H9 (cell line): ENCODE measurements around the gene SHC4. TPM values are rescaled to one million over a fixed set of nuclear protein-coding genes. Genes with fewer than 3 reads are reported as not detected.

Source experiments
- DNase-seq: peaks from one replicate; pipeline ENCODE4 v3.0.0-alpha.2; 2017
- H2AFZ ChIP-seq: one replicate; pipeline ENCODE4 v1.6.1; 2013; ENCODE audit warnings: mild to moderate bottlenecking, low read length, control low read depth, moderate library complexity
- H2AK5ac ChIP-seq: 2 replicates; pipeline ENCODE4 v1.6.1; 2013; ENCODE audit warnings: low read length, control low read depth, mixed read lengths; ENCODE audit not compliant: insufficient read length
- H2BK120ac ChIP-seq: one replicate; pipeline ENCODE4 v1.6.1; 2013; ENCODE audit warnings: low read depth, mild to moderate bottlenecking, low read length, control low read depth, inconsistent platforms; ENCODE audit not compliant: poor library complexity, severe bottlenecking
- H2BK12ac ChIP-seq: 2 replicates; pipeline ENCODE4 v1.6.1; 2013; ENCODE audit warnings: low read length, control low read depth, mixed read lengths, low read depth; ENCODE audit not compliant: insufficient read length
- H2BK15ac ChIP-seq: 2 replicates; pipeline ENCODE4 v1.6.1; 2013; ENCODE audit warnings: low read depth, low read length, control low read depth
- H2BK20ac ChIP-seq: one replicate; pipeline ENCODE4 v1.6.1; 2013; ENCODE audit warnings: low read depth, mild to moderate bottlenecking, low read length, control low read depth, inconsistent platforms; ENCODE audit not compliant: poor library complexity, severe bottlenecking
- H2BK5ac ChIP-seq: 2 replicates; pipeline ENCODE4 v1.6.1; 2013; ENCODE audit warnings: low read length, control low read depth, mixed read lengths; ENCODE audit not compliant: insufficient read length
- H3K14ac ChIP-seq: 2 replicates; pipeline ENCODE4 v1.6.1; 2013; ENCODE audit warnings: low read length, control low read depth; ENCODE audit not compliant: insufficient read depth
- H3K18ac ChIP-seq: 2 replicates; pipeline ENCODE4 v1.6.1; 2013; ENCODE audit warnings: low read depth, mild to moderate bottlenecking, mixed read lengths, low read length, control low read depth; ENCODE audit not compliant: insufficient read length
- H3K23ac ChIP-seq: 2 replicates; pipeline ENCODE4 v1.6.1; 2013; ENCODE audit warnings: low read length, control low read depth, mixed read lengths, low read depth; ENCODE audit not compliant: insufficient read length
- H3K23me2 ChIP-seq: 2 replicates; pipeline ENCODE4 v1.6.1; 2013; ENCODE audit warnings: low read depth, mild to moderate bottlenecking, mixed read lengths, low read length, control low read depth; ENCODE audit not compliant: insufficient read length, poor library complexity, severe bottlenecking
- H3K27ac ChIP-seq: 2 replicates; pipeline ENCODE4 v1.5.1; 2013; ENCODE audit warnings: low read length, control low read depth, mixed read lengths, low read depth; ENCODE audit not compliant: insufficient read length
- H3K27me3 ChIP-seq: 2 replicates; pipeline ENCODE4 v1.6.1; 2013; ENCODE audit warnings: low read length, control low read depth, inconsistent platforms; ENCODE audit not compliant: insufficient read depth
- H3K4ac ChIP-seq: 2 replicates; pipeline ENCODE4 v1.6.1; 2013; ENCODE audit warnings: low read depth, mild to moderate bottlenecking, control low read depth, inconsistent platforms, low read length, moderate library complexity
- H3K4me1 ChIP-seq: 2 replicates; pipeline ENCODE4 v1.6.1; 2013; ENCODE audit warnings: low read length, control low read depth, inconsistent platforms; ENCODE audit not compliant: insufficient read depth
- H3K4me2 ChIP-seq: 2 replicates; pipeline ENCODE4 v1.6.1; 2013; ENCODE audit warnings: low read length, control low read depth, mixed read lengths; ENCODE audit not compliant: insufficient read length, insufficient read depth
- H3K56ac ChIP-seq: 2 replicates; pipeline ENCODE4 v1.6.1; 2013; ENCODE audit warnings: low read depth, mild to moderate bottlenecking, mixed read lengths, low read length, control low read depth; ENCODE audit not compliant: insufficient read length
- H3K79me1 ChIP-seq: 2 replicates; pipeline ENCODE4 v1.6.1; 2013; ENCODE audit warnings: low read depth, mild to moderate bottlenecking, moderate library complexity, low read length, control low read depth, inconsistent platforms; ENCODE audit not compliant: insufficient read depth, poor library complexity, severe bottlenecking
- H3K79me2 ChIP-seq: 2 replicates; pipeline ENCODE4 v1.6.1; 2013; ENCODE audit warnings: low read length, control low read depth, inconsistent platforms; ENCODE audit not compliant: insufficient read depth
- H3K9ac ChIP-seq: 2 replicates; pipeline ENCODE4 v1.6.1; 2013; ENCODE audit warnings: low read length, control low read depth, mixed read lengths; ENCODE audit not compliant: insufficient read length; ENCODE audit errors: extremely low read depth
- H3K9me3 ChIP-seq: one replicate; pipeline ENCODE4 v1.6.1; 2013; ENCODE audit warnings: low read depth, low read length, inconsistent platforms; ENCODE audit not compliant: control insufficient read depth
- H3T11ph ChIP-seq: one replicate; pipeline ENCODE4 v1.6.1; 2013; ENCODE audit warnings: mild to moderate bottlenecking, low read length, control low read depth, inconsistent platforms
- H4K20me1 ChIP-seq: one replicate; pipeline ENCODE4 v1.6.1; 2013; ENCODE audit not compliant: control insufficient read depth, insufficient read length, insufficient read depth
- H4K5ac ChIP-seq: 2 replicates; pipeline ENCODE4 v1.6.1; 2013; ENCODE audit warnings: low read depth, mild to moderate bottlenecking, mixed read lengths, low read length, control low read depth; ENCODE audit not compliant: insufficient read length
- H4K8ac ChIP-seq: replicated peaks from 2 replicates; pipeline ENCODE4 v1.6.1; 2013; ENCODE audit warnings: low read length, control low read depth, mixed read lengths, low read depth; ENCODE audit not compliant: insufficient read length
- H4K91ac ChIP-seq: 2 replicates; pipeline ENCODE4 v1.6.1; 2013; ENCODE audit warnings: low read depth, mild to moderate bottlenecking, moderate library complexity, mixed read lengths, low read length, control low read depth; ENCODE audit not compliant: insufficient read length
- H3K27ac Mint-ChIP-seq, 3 experiments: 2 replicates in 2 of 3; 3 replicates in 1 of 3; pipeline ENCODE4 v1.8.0; 2020 to 2021; ENCODE audit warnings: mixed read lengths in 3 of 3, mild to moderate bottlenecking in 1 of 3, moderate library complexity in 1 of 3
- H3K27me3 Mint-ChIP-seq: 2 replicates; pipeline ENCODE4 v1.8.0; 2021; ENCODE audit warnings: low read depth, mild to moderate bottlenecking, moderate library complexity, mixed read lengths
- H3K36me3 Mint-ChIP-seq, 3 experiments: 2 replicates in 2 of 3; 3 replicates in 1 of 3; pipeline ENCODE4 v1.8.0; 2020 to 2021; ENCODE audit warnings: low read depth in 3 of 3, mixed read lengths in 3 of 3; ENCODE audit not compliant: insufficient read depth in 1 of 3
- H3K4me1 Mint-ChIP-seq, 2 experiments: 2 replicates each; pipeline ENCODE4 v1.8.0; 2020; ENCODE audit warnings: mixed read lengths in 2 of 2
- H3K4me3 Mint-ChIP-seq, 2 experiments: 2 replicates in 1 of 2; 3 replicates in 1 of 2; pipeline ENCODE4 v1.8.0; 2020 to 2021; ENCODE audit warnings: mild to moderate bottlenecking in 2 of 2, mixed read lengths in 2 of 2, moderate library complexity in 1 of 2
- H3K9me3 Mint-ChIP-seq, 2 experiments: 2 replicates in 1 of 2; 3 replicates in 1 of 2; pipeline ENCODE4 v1.8.0; 2020; ENCODE audit warnings: mild to moderate bottlenecking in 2 of 2, mixed read lengths in 2 of 2, moderate library complexity in 1 of 2
- CTCF ChIP-seq: fragments of 200-600 bp; sonication (generic); conservative IDR thresholded peaks from 3 replicates; pipeline ENCODE4 v1.8.0; 2021; ENCODE audit warnings: antibody characterized with exemption, mild to moderate bottlenecking
- WGBS: extraction: QIAGEN DNeasy Blood & Tissue Kit; methylation state at CpG from one replicate; pipeline ENCODE4 v1.1.7; 2013; ENCODE audit warnings: missing lambda C conversion rate, low lambda C conversion rate, mixed read lengths; ENCODE audit not compliant: insufficient read length; ENCODE audit errors: extremely low coverage; 5-methylcytosine and 5-hydroxymethylcytosine counted together
- total RNA-seq: library from RNA; stranded (reverse); gene quantifications from 2 replicates; pipeline ENCODE4 v1.2.1, GENCODE V29; 2021

Gene SHC4
- total RNA-seq, 1 experiment from 2014 or later = 0.26 TPM

DNA sequence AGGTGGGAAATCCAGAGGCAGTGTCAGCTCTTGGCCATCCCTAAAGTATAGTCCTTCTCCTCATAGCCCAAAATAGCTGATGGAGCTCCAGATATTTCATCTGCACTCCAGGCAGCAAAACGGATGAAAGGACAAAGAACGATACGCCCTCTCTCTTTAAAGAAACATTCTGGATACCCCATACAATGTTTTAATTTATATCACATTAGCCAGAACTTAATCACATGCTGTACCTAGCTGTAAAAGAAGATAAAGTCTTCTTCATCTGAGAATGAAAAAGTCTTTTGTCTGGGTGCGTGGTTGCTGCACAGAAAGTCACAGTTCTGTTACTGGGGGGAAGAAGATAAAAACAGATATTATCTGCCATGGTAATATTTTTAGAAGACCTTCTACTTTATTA is 4.3 kb upstream of the SHC4 start:
- no peak overlapping the region for H3T11ph ChIP-seq
- no peak overlapping the region for H2BK5ac ChIP-seq
- H2AFZ ChIP-seq = no peak overlapping the region
- no peak overlapping the region for H2BK120ac ChIP-seq
- no peak overlapping the region for H4K5ac ChIP-seq
- H4K20me1 ChIP-seq = no peaks in the 10 kb centered on the region
- no peak overlapping the region for H2BK12ac ChIP-seq
- H3K79me1 ChIP-seq = no peaks in the 10 kb centered on the region
- no peak overlapping the region for H3K14ac ChIP-seq
- WGBS = no CpG with 5 or more reads among the region's 4 CpGs
- no peaks in the 10 kb centered on the region for H3K79me2 ChIP-seq
- H2BK20ac ChIP-seq = no peak overlapping the region
- H3K4me1 ChIP-seq = no peaks in the 10 kb centered on the region
- no peak for TF ChIP-seq CTCF
- H3K27ac ChIP-seq = no peak overlapping the region
- H3K9ac ChIP-seq = no peak overlapping the region
- H2AK5ac ChIP-seq = no peak overlapping the region
- no peak for DNase-seq
- H3K23me2 ChIP-seq = peaks cover 4% of the 10 kb centered on the region
- H3K9me3 ChIP-seq = no peaks in the 10 kb centered on the region
- H4K91ac ChIP-seq = no peak overlapping the region
- no peaks in the 10 kb centered on the region for H3K27me3 ChIP-seq
- H3K18ac ChIP-seq = no peak overlapping the region
- Mint-ChIP-seq H3K4me1 (peaks cover 10 to 12% of the 10 kb centered on the region in 2 experiments; a peak in 3 of 4 replicates), H3K27me3 (peaks cover 18% of the 10 kb centered on the region), H3K27ac (no peak overlapping the region), H3K36me3 (no peaks in the 10 kb centered on the region), H3K9me3 (no peaks in the 10 kb centered on the region; a peak in 1 of 5 replicates), H3K4me3 (no peak overlapping the region)
- H2BK15ac ChIP-seq = no peak overlapping the region
- no peak overlapping the region for H3K4me2 ChIP-seq
- no peak overlapping the region for H3K4ac ChIP-seq
- H3K23ac ChIP-seq = no peak overlapping the region
- H3K56ac ChIP-seq = no peak overlapping the region
- no peak overlapping the region for H4K8ac ChIP-seq
